Stimulated activated CD4-positive, alpha-beta T cell treated with anti-CD3 and anti-CD28 coated beads, Interleukin-4, amount 100 ng/mL, for 48 hours (primary cell): Measurements from ENCODE around the gene ENTHD1.

Source experiments
- DNase-seq, 2 donors: peaks; one replicate each; pipeline ENCODE4 v3.0.0-alpha.2; 2020; ENCODE audit warnings: low read depth in 2 of 2

Gene ENTHD1

GRCh38 chr22:39714321-39714720, 179.2 kb downstream of the ENTHD1 start:
- no peak for DNase-seq

- no peak for DNase-seq
Measured at GRCh38 chr22:39713799-39714290, 179.7 kb downstream of the ENTHD1 start.

GRCh38 chr22:39712751-39713525, 180.6 kb downstream of the ENTHD1 start:
- DNase-seq = no peak

GRCh38 chr22:39712081-39712480, 181.5 kb downstream of the ENTHD1 start:
- DNase-seq = no peak

GRCh38 chr22:39710380-39711150, 183.0 kb downstream of the ENTHD1 start:
- no peak for DNase-seq

- DNase-seq = no peak
Measured at GRCh38 chr22:39707816-39708215, 185.7 kb downstream of the ENTHD1 start.

- no peak for DNase-seq
Measured at GRCh38 chr22:39707351-39707750, 186.2 kb downstream of the ENTHD1 start.

- no peak for DNase-seq
Measured at GRCh38 chr22:39706376-39707140, 187.0 kb downstream of the ENTHD1 start.

GRCh38 chr22:39705386-39705785, 188.2 kb downstream of the ENTHD1 start:
- no peak for DNase-seq

GRCh38 chr22:39703928-39704639, 189.5 kb downstream of the ENTHD1 start:
- DNase-seq = no peak

GRCh38 chr22:39703091-39703490, 190.5 kb downstream of the ENTHD1 start:
- DNase-seq = no peak

- no peak for DNase-seq
Measured at GRCh38 chr22:39700565-39700964, 193.0 kb downstream of the ENTHD1 start.

- no peak for DNase-seq
Measured at GRCh38 chr22:39699631-39700360, 193.8 kb downstream of the ENTHD1 start.

GRCh38 chr22:39697790-39698430, 195.7 kb downstream of the ENTHD1 start:
- DNase-seq = no peak

GRCh38 chr22:39693943-39694500, 199.5 kb downstream of the ENTHD1 start:
- DNase-seq = no peak
